Breast epithelium (tissue), 4 donors: ENCODE measurements around the gene REXO2. TPM values are rescaled to one million over a fixed set of nuclear protein-coding genes. Genes with fewer than 3 reads are reported as not detected.

Experiments
- DNase-seq, 2 donors: peaks; one replicate each; pipeline ENCODE4 v3.0.0-alpha.2; 2019; ENCODE audit warnings: low spot score in 2 of 2
- H3K27ac ChIP-seq, 2 donors: fragments of 200-600 bp; sonication (generic) in 1 of 2; one replicate each; pipeline ENCODE4 v1.5.1; 2016 to 2019; ENCODE audit warnings: mild to moderate bottlenecking in 1 of 2
- H3K27me3 ChIP-seq, 2 donors: fragments of 200-600 bp; sonication (generic) in 1 of 2; one replicate each; pipeline versions ENCODE4 v1.5.1 to v1.6.0; 2017 to 2019; ENCODE audit warnings: control low read depth in 1 of 2, mild to moderate bottlenecking in 1 of 2
- H3K36me3 ChIP-seq: fragments of 200-600 bp; one replicate; pipeline ENCODE4 v1.5.1; 2019
- H3K4me1 ChIP-seq, 2 donors: fragments of 200-600 bp; sonication (generic); one replicate each; pipeline ENCODE4 v1.5.1; 2016 to 2019; ENCODE audit warnings: control low read depth in 1 of 2
- H3K4me3 ChIP-seq, 3 donors: fragments of 200-600 bp; sonication (generic); 1 replicate in 2 of 3; 2 replicates in 1 of 3; pipeline ENCODE4 v1.5.1; 2016 to 2019; ENCODE audit warnings: mild to moderate bottlenecking in 3 of 3, moderate library complexity in 2 of 3
- H3K9me3 ChIP-seq, 2 donors: fragments of 200-600 bp; sonication (generic) in 1 of 2; one replicate each; pipeline ENCODE4 v1.5.1; 2016 to 2019; ENCODE audit warnings: control low read depth in 1 of 2
- POLR2A ChIP-seq: fragments of 450-650 bp; IDR thresholded peaks from one replicate; pipeline ENCODE4 v1.6.1; 2016; ENCODE audit warnings: antibody characterized with exemption, mild to moderate bottlenecking, moderate library complexity
- POLR2AphosphoS5 ChIP-seq, 3 donors: sonication (generic); formaldehyde crosslinking; IDR thresholded peaks; one replicate each; pipeline ENCODE4 v1.6.1; 2017; ENCODE audit warnings: antibody characterized with exemption in 3 of 3
- intact Hi-C: fragments of 100-400 bp; cut with DNase I; formaldehyde crosslinking; loops from one replicate; pipeline ENCODE4 v1.15.1; 2023; ENCODE audit warnings: low total_unique reads
- total RNA-seq, 3 donors: library from RNA; depleted of rRNA; stranded (reverse); fragments of >200 nt; gene quantifications; one replicate each; pipeline ENCODE4 v1.1.0, GENCODE V29; 2016
- TF ChIP-seq, protein P1 (sequence below), 3 donors: fragments of 450-650 bp; IDR thresholded peaks; one replicate each; pipeline ENCODE4 v1.5.1; 2016 to 2017; ENCODE audit warnings: antibody characterized with exemption in 3 of 3, mild to moderate bottlenecking in 3 of 3, moderate library complexity in 3 of 3

Gene REXO2
- total RNA-seq, 3 donors from 2014 or later = 108 to 127 (median 123) TPM

DNA sequence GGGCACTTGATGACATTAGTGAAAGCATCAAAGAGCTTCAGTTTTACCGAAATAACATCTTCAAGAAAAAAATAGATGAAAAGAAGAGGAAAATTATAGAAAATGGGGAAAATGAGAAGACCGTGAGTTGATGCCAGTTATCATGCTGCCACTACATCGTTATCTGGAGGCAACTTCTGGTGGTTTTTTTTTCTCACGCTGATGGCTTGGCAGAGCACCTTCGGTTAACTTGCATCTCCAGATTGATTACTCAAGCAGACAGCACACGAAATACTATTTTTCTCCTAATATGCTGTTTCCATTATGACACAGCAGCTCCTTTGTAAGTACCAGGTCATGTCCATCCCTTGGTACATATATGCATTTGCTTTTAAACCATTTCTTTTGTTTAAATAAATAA is 10.6 kb downstream of the REXO2 start:
- TF ChIP-seq, protein P1, sequence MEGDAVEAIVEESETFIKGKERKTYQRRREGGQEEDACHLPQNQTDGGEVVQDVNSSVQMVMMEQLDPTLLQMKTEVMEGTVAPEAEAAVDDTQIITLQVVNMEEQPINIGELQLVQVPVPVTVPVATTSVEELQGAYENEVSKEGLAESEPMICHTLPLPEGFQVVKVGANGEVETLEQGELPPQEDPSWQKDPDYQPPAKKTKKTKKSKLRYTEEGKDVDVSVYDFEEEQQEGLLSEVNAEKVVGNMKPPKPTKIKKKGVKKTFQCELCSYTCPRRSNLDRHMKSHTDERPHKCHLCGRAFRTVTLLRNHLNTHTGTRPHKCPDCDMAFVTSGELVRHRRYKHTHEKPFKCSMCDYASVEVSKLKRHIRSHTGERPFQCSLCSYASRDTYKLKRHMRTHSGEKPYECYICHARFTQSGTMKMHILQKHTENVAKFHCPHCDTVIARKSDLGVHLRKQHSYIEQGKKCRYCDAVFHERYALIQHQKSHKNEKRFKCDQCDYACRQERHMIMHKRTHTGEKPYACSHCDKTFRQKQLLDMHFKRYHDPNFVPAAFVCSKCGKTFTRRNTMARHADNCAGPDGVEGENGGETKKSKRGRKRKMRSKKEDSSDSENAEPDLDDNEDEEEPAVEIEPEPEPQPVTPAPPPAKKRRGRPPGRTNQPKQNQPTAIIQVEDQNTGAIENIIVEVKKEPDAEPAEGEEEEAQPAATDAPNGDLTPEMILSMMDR (IDR thresholded peaks at IDR 0.05) = no peak
- no peak for TF ChIP-seq POLR2A
- intact Hi-C loops = no loop called here
- H3K36me3 ChIP-seq = peaks cover 7% of the 10 kb centered on the region

DNA sequence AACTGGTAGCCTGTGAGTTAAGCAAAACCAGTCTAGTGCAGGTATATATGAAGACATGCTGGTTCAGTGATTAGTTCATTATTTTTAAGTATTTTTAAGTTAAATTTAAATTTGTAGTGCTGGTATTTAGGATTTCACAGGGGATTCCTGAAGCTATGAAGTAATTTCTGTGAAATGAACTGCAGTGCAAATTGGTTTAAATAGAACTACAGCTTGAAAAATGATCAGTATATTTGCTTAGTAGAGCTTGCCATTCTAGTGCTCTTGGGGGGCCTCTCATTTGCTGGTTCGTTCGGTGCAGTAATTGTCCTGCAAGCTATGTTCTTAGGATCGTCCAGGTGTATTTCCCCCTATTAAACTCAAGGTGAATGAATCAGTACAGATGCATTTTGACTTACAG is 13.1 kb downstream of the REXO2 start:
- DNase-seq = no peak
- Histone ChIP-seq H3K4me1 (no peaks in the 10 kb centered on the region), H3K36me3 (peaks cover 7% of the 10 kb centered on the region), H3K27ac (no peak overlapping the region), H3K4me3 (no peak overlapping the region), H3K27me3 (no peaks in the 10 kb centered on the region), H3K9me3 (no peaks in the 10 kb centered on the region)
- intact Hi-C loops = no loop called here
- TF ChIP-seq, protein P1 (IDR thresholded peaks at IDR 0.05) = no peak
- TF ChIP-seq POLR2A = no peak

More for the DNA sequence above, 10.6 kb downstream of the REXO2 start:
- DNase-seq = no peak
- H3K9me3 ChIP-seq = no peaks in the 10 kb centered on the region
- H3K4me3 ChIP-seq = no peak overlapping the region
- H3K27me3 ChIP-seq = no peaks in the 10 kb centered on the region
- no peaks in the 10 kb centered on the region for H3K4me1 ChIP-seq
- H3K27ac ChIP-seq = no peak overlapping the region

DNA sequence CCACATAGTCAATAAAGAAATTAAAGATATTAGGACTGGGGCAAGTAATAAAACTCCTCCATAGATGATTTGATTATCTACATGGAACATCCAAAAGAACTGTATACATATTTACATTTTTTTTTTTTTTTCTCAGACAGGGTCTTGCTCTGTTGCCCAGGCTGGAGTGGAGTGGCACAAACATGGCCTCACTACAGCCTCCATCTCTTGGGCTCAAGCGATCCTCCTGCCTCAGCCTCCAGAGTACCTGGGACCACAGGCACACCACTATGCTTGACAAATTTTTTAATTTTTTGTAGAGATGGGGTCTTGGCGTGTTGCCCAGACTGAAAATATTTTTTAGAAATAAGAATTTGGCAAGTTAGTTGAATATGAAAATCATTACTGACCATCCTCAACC is 24.7 kb downstream of the REXO2 start:
- no peaks in the 10 kb centered on the region for H3K27me3 ChIP-seq
- no peaks in the 10 kb centered on the region for H3K36me3 ChIP-seq
- TF ChIP-seq POLR2A = no peak
- TF ChIP-seq, protein P1 (IDR thresholded peaks at IDR 0.05) = no peak
- no peak for TF ChIP-seq POLR2AphosphoS5 (IDR thresholded peaks at IDR 0.05)
- peaks cover 0 to 9% of the 10 kb centered on the region in 2 donors for H3K9me3 ChIP-seq
- no peak for DNase-seq
- H3K27ac ChIP-seq = no peak overlapping the region
- H3K4me3 ChIP-seq = no peak overlapping the region
- intact Hi-C loops = loop anchor here (10.0 kb wide), 1 partner anchor 709 kb away; no protein-coding TSS in a partner anchor
- H3K4me1 ChIP-seq = no peaks in the 10 kb centered on the region

DNA sequence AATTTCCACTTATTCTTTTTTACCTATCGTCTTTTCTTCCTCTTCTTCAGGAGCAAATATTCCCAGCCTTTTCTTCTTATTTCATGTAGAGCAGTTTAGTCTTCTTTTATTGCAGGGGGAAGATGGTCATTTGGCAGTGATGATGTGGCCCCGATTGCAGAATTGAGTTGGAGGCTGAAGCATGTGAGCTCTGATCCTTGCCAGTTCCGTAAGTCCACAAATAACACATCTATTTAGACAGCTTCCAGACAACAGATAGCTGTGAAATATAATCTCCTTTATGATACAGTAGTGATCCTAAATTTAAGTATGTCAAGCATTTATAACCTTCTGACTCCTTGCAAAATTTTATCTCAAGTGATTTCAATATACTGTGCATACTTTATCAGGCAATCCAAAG is 27.5 kb downstream of the REXO2 start:
- no peaks in the 10 kb centered on the region for H3K36me3 ChIP-seq
- H3K9me3 ChIP-seq = peaks cover 0 to 9% of the 10 kb centered on the region in 2 donors
- no peak overlapping the region for H3K4me3 ChIP-seq
- H3K4me1 ChIP-seq = no peaks in the 10 kb centered on the region
- no peak overlapping the region for H3K27ac ChIP-seq
- intact Hi-C loops = loop anchor here (10.0 kb wide), 1 partner anchor 712 kb away; no protein-coding TSS in a partner anchor
- no peak for DNase-seq
- no peaks in the 10 kb centered on the region for H3K27me3 ChIP-seq
- no peak for TF ChIP-seq POLR2A
- TF ChIP-seq, protein P1 (IDR thresholded peaks at IDR 0.05) = no peak
- no peak for TF ChIP-seq POLR2AphosphoS5 (IDR thresholded peaks at IDR 0.05)

DNA sequence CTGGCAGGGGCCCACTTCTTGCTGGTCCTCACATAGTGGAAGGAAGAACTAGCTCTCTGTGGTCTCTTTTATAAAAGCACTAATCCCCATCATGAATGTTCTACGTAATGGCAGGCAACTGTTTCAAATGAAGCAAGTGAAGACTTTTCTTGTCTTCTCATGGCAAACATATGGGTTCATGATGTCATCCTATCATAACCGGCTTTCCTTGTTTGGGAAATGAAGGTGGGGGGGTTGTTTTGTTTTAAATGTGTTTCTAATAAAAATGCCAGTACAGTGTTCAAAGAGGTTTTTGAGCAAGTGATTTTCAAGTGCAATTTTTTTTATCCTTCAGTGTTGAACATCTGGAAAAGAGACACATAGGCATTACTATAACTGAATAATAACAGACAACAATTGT is 33.4 kb downstream of the REXO2 start:
- no peaks in the 10 kb centered on the region for H3K27me3 ChIP-seq
- H3K36me3 ChIP-seq = no peaks in the 10 kb centered on the region
- no peaks in the 10 kb centered on the region for H3K9me3 ChIP-seq
- TF ChIP-seq, protein P1 (IDR thresholded peaks at IDR 0.05) = no peak
- no peak for TF ChIP-seq POLR2AphosphoS5 (IDR thresholded peaks at IDR 0.05)
- no peak for TF ChIP-seq POLR2A
- H3K27ac ChIP-seq = no peak overlapping the region
- DNase-seq = no peak
- no peak overlapping the region for H3K4me3 ChIP-seq
- H3K4me1 ChIP-seq = no peaks in the 10 kb centered on the region
- intact Hi-C loops = no loop called here
